Coronary artery (tissue), 2 donors: Measurements from ENCODE around the gene CREG2.
A peak's percentile ranks its signal among the peaks of the same experiment; 100 is the strongest.

Source experiments
- DNase-seq: peaks from one replicate; pipeline ENCODE4 v3.0.0-alpha.2; 2017; ENCODE audit warnings: low spot score
- H3K27ac ChIP-seq, 2 donors: fragments of 200-600 bp; sonication (generic); one replicate each; pipeline ENCODE4 v1.5.1; 2016 to 2019
- H3K4me3 ChIP-seq: fragments of 200-600 bp; sonication (generic); 2 replicates; pipeline ENCODE4 v1.5.1; 2016; ENCODE audit warnings: mild to moderate bottlenecking, moderate library complexity
- TF ChIP-seq, protein P1 (sequence below): fragments of 200-600 bp; sonication (generic); IDR thresholded peaks from one replicate; pipeline ENCODE4 v1.5.1; 2019; ENCODE audit warnings: antibody characterized with exemption

The CREG2 gene

DNA sequence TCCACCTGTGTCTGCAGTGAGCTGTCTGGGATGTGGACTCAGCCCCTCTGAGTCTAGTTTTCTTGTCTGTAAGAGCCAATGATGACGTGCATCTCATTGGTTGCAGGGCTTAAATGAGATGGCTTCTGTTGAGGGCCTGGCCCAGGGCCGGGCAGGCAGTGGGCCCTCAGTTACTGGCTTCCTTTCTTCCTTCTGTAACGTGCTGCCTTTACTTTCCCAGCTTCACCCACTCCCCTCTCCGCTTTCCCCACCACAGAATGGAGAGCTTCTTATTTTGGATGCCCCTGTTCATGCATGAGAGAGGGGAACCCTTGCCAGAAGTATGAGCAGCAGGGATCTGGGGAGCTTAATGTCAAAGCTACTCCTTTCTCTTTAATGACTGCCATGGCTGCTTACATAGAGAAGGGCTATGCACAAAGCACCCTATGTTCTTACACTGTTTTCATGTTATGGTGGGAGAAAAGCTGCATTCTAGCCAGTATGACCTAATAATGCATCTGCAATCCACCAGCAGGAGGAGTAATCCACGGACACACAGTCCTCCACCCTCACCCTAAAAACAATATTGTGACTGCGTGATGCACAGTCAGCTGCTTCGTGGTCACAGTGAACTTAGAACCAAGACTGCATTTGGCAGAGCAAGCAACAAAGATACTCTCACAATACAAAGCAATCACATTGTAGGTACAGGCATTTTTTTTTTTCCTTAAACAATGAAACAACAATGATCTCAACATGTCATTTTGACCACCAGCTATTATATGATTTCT, 37.2 kb downstream of the CREG2 start:
- no peak for DNase-seq
- Histone ChIP-seq H3K27ac (no peak overlapping the region), H3K4me3 (no peak overlapping the region)
- TF ChIP-seq, protein P1, sequence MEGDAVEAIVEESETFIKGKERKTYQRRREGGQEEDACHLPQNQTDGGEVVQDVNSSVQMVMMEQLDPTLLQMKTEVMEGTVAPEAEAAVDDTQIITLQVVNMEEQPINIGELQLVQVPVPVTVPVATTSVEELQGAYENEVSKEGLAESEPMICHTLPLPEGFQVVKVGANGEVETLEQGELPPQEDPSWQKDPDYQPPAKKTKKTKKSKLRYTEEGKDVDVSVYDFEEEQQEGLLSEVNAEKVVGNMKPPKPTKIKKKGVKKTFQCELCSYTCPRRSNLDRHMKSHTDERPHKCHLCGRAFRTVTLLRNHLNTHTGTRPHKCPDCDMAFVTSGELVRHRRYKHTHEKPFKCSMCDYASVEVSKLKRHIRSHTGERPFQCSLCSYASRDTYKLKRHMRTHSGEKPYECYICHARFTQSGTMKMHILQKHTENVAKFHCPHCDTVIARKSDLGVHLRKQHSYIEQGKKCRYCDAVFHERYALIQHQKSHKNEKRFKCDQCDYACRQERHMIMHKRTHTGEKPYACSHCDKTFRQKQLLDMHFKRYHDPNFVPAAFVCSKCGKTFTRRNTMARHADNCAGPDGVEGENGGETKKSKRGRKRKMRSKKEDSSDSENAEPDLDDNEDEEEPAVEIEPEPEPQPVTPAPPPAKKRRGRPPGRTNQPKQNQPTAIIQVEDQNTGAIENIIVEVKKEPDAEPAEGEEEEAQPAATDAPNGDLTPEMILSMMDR: no peak

DNA sequence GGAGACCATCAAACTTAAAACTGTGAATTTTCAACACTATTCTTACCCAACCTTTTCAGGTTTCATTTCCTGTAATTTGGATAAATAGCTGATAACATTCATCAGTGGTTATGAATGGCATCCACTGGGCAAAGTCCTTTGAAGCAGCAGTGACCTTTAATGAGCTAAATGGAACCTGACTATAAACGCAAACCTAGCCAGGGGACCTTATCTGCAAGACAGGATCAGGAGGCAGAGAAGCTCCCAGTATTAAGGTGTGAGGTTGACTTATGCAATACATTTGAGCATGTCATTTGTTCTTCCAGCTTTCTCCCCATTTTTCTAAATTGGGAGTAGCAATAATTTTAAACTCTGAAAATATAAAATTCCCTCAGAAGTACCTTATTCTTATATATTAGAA, 38.4 kb downstream of the CREG2 start:
- Histone ChIP-seq H3K4me3 (no peak overlapping the region), H3K27ac (no peak overlapping the region)
- TF ChIP-seq, protein P1: no peak
- DNase-seq: no peak

DNA sequence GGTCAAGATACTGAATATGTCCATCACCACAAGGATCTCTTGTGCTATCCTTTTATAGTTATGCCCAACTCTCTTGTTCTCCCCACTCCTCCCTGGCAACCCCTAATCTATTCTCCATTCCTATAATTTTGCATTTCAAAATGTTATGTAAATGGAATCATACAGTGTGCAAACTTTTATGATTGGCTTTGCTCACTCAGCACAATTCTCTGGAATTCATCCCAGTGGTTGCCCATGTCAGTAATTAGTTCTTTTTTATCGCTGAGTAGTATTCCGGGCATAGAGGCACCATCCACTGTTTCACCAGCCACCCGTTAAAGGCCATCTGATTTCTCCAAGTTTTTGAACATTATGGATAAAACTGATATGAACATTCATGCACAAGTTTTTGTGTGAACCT, 40.4 kb downstream of the CREG2 start:
- no peak overlapping the region for H3K27ac ChIP-seq
- TF ChIP-seq, protein P1: no peak
- H3K4me3 ChIP-seq: no peak overlapping the region
- DNase-seq: no peak

DNA sequence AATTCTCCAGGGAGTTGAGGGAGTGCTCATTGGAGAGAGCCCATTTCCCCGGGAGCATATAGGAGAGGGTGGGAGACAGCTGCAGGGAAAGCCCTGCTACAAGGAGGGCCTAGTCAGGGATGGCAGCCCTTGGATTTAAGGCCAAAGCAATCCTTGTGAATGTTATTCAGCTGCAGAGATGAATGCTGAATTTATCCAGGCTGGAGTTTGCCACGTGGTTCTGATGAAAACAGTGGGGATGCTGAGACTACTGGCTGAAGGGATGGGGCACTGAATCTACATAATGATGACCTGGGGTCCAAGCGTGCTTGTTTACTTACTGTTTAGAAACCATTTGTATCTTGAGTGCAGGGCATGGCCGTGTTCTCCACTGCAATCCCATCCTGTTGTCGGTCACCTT, 43.2 kb downstream of the CREG2 start:
- H3K4me3 ChIP-seq: no peak overlapping the region
- TF ChIP-seq, protein P1: no peak
- no peak overlapping the region for H3K27ac ChIP-seq
- DNase-seq: no peak

DNA sequence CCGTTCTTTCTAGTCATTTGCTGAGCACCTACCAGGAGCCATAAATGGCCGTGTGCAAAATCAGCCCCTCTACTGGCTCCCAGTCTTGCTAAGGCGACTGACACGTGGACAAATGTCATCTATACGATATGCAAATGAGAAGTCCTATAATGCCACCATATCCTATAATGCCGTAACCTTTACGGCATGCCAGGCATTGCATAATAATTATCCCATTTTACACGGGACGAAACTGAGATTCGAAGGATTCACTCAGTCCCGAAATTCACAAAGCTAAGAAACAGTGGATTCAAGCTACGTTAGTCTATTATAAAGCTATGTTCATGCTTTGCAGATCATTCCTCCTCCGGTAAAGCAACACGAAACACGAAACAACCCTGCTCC, 44.7 kb downstream of the CREG2 start:
- TF ChIP-seq, protein P1: no peak
- no peak overlapping the region for H3K27ac ChIP-seq
- no peak overlapping the region for H3K4me3 ChIP-seq
- no peak for DNase-seq

DNA sequence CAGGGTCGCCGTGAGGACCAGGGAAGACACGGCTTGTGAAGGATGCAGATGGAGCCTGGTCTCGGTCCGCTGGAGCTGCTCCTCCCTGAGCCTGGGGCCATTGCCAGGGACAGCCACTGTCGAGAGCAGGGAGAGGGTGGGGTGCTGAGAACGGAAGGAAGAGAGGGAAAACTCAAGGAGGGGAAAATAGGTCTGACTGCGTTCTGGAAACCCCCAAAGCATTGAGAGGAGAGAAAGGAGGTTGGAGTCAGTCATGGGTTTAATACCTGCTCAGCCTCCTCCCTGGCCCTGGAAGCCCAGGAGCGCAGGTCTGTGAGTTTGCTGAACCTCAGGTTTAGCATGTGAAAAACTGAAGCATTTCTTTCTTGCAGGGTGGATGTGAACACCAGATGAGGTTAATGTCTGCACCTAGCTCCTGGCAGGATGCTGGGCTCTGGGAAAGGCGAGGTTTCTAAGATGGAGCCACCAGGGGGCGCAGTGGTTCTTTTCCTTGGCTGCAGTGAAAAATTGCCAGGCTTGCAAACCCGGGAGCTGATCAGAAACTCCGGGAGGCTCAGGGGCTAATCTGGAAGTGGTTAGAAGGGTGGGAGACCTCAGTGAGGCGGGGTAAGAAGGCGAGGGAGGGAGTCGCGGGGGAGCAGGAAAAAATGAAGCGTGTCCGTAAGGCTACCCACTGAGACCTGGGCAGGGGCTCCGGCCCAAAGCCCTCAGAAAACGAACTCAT, 45.2 kb downstream of the CREG2 start:
- no peak overlapping the region for H3K4me3 ChIP-seq
- TF ChIP-seq, protein P1: peak; percentile 55
- no peak for DNase-seq
- H3K27ac ChIP-seq: no peak overlapping the region

DNA sequence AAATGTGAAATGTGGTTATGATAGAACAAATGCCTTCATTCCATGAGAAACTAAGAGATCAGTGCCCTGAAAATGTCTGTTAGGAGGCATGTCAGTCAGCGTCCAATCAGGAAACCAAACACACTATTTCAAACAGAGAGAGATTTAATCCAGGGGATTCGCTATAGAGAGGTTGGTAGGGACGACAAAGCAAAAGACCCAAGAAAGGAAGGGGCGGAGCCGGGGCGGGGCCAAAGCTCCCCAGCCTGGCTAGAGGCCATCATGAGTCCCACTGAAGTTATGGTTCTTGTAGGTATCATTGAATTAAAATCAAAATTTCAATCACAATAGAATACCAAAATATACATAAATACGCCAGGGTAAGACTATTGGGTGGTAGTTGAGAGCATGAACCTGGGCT, 45.9 kb downstream of the CREG2 start:
- Histone ChIP-seq H3K27ac (no peak overlapping the region), H3K4me3 (no peak overlapping the region)
- TF ChIP-seq, protein P1: no peak
- DNase-seq: no peak
